SK-N-SH (cell line): ENCODE results near the gene METTL17. TPM values are rescaled to one million over a fixed set of nuclear protein-coding genes. Genes with fewer than 3 reads are reported as not detected.

ENCODE experiments used
- CTCF ChIA-PET: fragments of 300-600, 350-600 bp; formaldehyde crosslinking; extraction: SDS; loops from one replicate; lab custom pipeline; 2021; lab: Yijun Ruan, JAX
- POLR2A ChIA-PET: fragments of 350-600 bp; sonication (Branson Sonifier 250); formaldehyde crosslinking; extraction: SDS; loops from one replicate; lab custom pipeline; 2020; ENCODE audit warnings: antibody characterized with exemption, inconsistent platforms; lab: Yijun Ruan, JAX
- DNase-seq: peaks from one replicate; pipeline ENCODE4 v3.0.0; 2012
- H2AFZ ChIP-seq: fragments of 200-600 bp; sonication (generic); 2 replicates; pipeline ENCODE4 v1.8.1; 2016; ENCODE audit warnings: antibody characterized with exemption, mild to moderate bottlenecking, low read depth
- H3F3A ChIP-seq: fragments of 200-600 bp; sonication (generic); replicated peaks from 2 replicates; pipeline ENCODE3; 2016; ENCODE audit warnings: antibody characterized with exemption, mild to moderate bottlenecking; ENCODE audit not compliant: insufficient read depth
- H3K27ac ChIP-seq, 2 experiments: fragments of 200-500 bp in 1 of 2; fragments of 200-600 bp in 1 of 2; sonication (Bioruptor generic) in 1 of 2; sonication (generic), shearing (Covaris generic) in 1 of 2; 2 replicates each; pipeline versions ENCODE4 v1.5.1 to v1.6.1; 2014 to 2016; ENCODE audit warnings: low read depth in 2 of 2, inconsistent platforms in 1 of 2, low read length in 1 of 2, mild to moderate bottlenecking in 1 of 2, mixed read lengths in 1 of 2
- H3K27me3 ChIP-seq: fragments of 200-600 bp; sonication (generic), shearing (Covaris generic); 2 replicates; pipeline ENCODE4 v1.6.1; 2016; ENCODE audit warnings: mixed run types; ENCODE audit not compliant: insufficient read depth
- H3K36me3 ChIP-seq, 2 experiments: fragments of 200-500 bp in 1 of 2; fragments of 200-600 bp in 1 of 2; sonication (Bioruptor generic) in 1 of 2; sonication (generic) in 1 of 2; replicated peaks in 1 of 2; 2 replicates each; pipeline versions ENCODE3 to v1.5.1; 2014 to 2016; ENCODE audit warnings: low read length in 1 of 2, mild to moderate bottlenecking in 1 of 2; ENCODE audit not compliant: insufficient read depth in 2 of 2, control insufficient read depth in 1 of 2
- H3K4me1 ChIP-seq, 2 experiments: fragments of 200-500 bp in 1 of 2; fragments of 200-600 bp in 1 of 2; sonication (Bioruptor generic) in 1 of 2; sonication (generic), shearing (Covaris generic) in 1 of 2; 2 replicates each; pipeline versions ENCODE4 v1.5.1 to v1.6.1; 2014 to 2016; ENCODE audit warnings: low read depth in 1 of 2, low read length in 1 of 2, mixed run types in 1 of 2; ENCODE audit not compliant: insufficient read depth in 2 of 2, control insufficient read depth in 1 of 2
- H3K4me2 ChIP-seq: fragments of 200-600 bp; sonication (generic), shearing (Covaris generic); 2 replicates; pipeline ENCODE4 v1.6.1; 2017; ENCODE audit warnings: mixed run types
- H3K4me3 ChIP-seq, 2 experiments: fragments of 200-500 bp in 1 of 2; fragments of 200-600 bp in 1 of 2; sonication (Bioruptor generic) in 1 of 2; sonication (generic), shearing (Covaris generic) in 1 of 2; 2 replicates each; pipeline versions ENCODE4 v1.5.1 to v1.8.1; 2014 to 2016; ENCODE audit warnings: low read depth in 2 of 2, inconsistent platforms in 1 of 2, low read length in 1 of 2, mild to moderate bottlenecking in 1 of 2, mixed read lengths in 1 of 2, moderate library complexity in 1 of 2
- H3K79me2 ChIP-seq: fragments of 200-600 bp; sonication (generic); 2 replicates; pipeline ENCODE4 v1.8.1; 2017; ENCODE audit warnings: mild to moderate bottlenecking; ENCODE audit not compliant: insufficient read depth
- H3K9ac ChIP-seq: fragments of 200-600 bp; sonication (generic); 2 replicates; pipeline ENCODE4 v1.6.1; 2017; ENCODE audit warnings: mixed run types
- H3K9me2 ChIP-seq: fragments of 200-600 bp; sonication (generic); 2 replicates; pipeline ENCODE4 v1.6.1; 2017; ENCODE audit warnings: mixed run types
- H3K9me3 ChIP-seq: fragments of 200-600 bp; sonication (generic); 2 replicates; pipeline ENCODE4 v1.6.1; 2017; ENCODE audit warnings: mixed run types, mild to moderate bottlenecking, moderate library complexity
- H4K20me1 ChIP-seq: fragments of 200-600 bp; sonication (generic); 2 replicates; pipeline ENCODE4 v1.6.1; 2017; ENCODE audit warnings: mild to moderate bottlenecking, mixed run types; ENCODE audit not compliant: insufficient read depth
- CTCF ChIP-seq: fragments of 200-600 bp; sonication (generic); IDR thresholded peaks from 2 replicates; pipeline ENCODE4 v1.6.1; 2017; ENCODE audit warnings: antibody characterized with exemption, mild to moderate bottlenecking, moderate library complexity
- EP300 ChIP-seq, 2 experiments: IDR thresholded peaks; 2 replicates each; pipeline versions ENCODE4 v1.4.0 to v1.6.1; 2012; ENCODE audit warnings: borderline replicate concordance in 1 of 2, low read depth in 1 of 2, low read length in 1 of 2
- FOSL2 ChIP-seq: IDR thresholded peaks from 2 replicates; pipeline ENCODE4 v1.4.0; 2012; ENCODE audit warnings: low read depth, mild to moderate bottlenecking, moderate library complexity, borderline replicate concordance
- FOXJ3 ChIP-seq: sonication (generic); formaldehyde crosslinking; IDR thresholded peaks from 2 replicates; pipeline ENCODE4 v1.5.1; 2020; ENCODE audit warnings: mild to moderate bottlenecking, missing genetic modification reagents
- GABPA ChIP-seq: IDR thresholded peaks from 2 replicates; pipeline ENCODE4 v1.4.0; 2012; ENCODE audit warnings: low read depth, mild to moderate bottlenecking
- GATA2 ChIP-seq: sonication (generic); formaldehyde crosslinking; IDR thresholded peaks from 2 replicates; pipeline ENCODE4 v1.5.0; 2020; ENCODE audit warnings: mild to moderate bottlenecking, missing genetic modification reagents
- MAX ChIP-seq: IDR thresholded peaks from 2 replicates; pipeline ENCODE4 v1.4.0; 2012; ENCODE audit warnings: low read depth
- MEF2A ChIP-seq: IDR thresholded peaks from 2 replicates; pipeline ENCODE4 v1.4.0; 2012; ENCODE audit warnings: low read depth, borderline replicate concordance
- NRF1 ChIP-seq: IDR thresholded peaks from 2 replicates; pipeline ENCODE4 v1.6.1; 2012; ENCODE audit warnings: low read depth, mild to moderate bottlenecking, low read length
- RAD21 ChIP-seq: IDR thresholded peaks from 2 replicates; pipeline ENCODE4 v1.6.1; 2012; ENCODE audit warnings: mild to moderate bottlenecking, low read length
- REST ChIP-seq: IDR thresholded peaks from 2 replicates; pipeline ENCODE4 v1.6.1; 2012; ENCODE audit warnings: mild to moderate bottlenecking, low read depth, low read length, moderate library complexity
- RXRA ChIP-seq: IDR thresholded peaks from 2 replicates; pipeline ENCODE4 v1.4.0; 2012; ENCODE audit warnings: low read depth, mild to moderate bottlenecking, borderline replicate concordance
- TCF12 ChIP-seq: IDR thresholded peaks from 2 replicates; pipeline ENCODE4 v1.4.0; 2012
- USF2 ChIP-seq: fragments of 150-350 bp; IDR thresholded peaks from 2 replicates; pipeline ENCODE4 v1.6.1; 2017; ENCODE audit warnings: antibody characterized with exemption, low read length, low read depth, borderline replicate concordance
- WGBS: methylation state at CpG from one replicate; pipeline ENCODE4 v1.1.6; 2017; ENCODE audit warnings: low lambda C conversion rate; 5-methylcytosine and 5-hydroxymethylcytosine counted together
- polyA plus RNA-seq, 3 experiments: library from polyadenylated mRNA; depleted of rRNA; stranded (reverse); fragments of >200 nt; gene quantifications; 2 replicates each; pipeline ENCODE4 v1.2.3, GENCODE V29; 2012
- TF ChIP-seq, protein P1 (sequence below): IDR thresholded peaks from 2 replicates; pipeline ENCODE4; 2012

METTL17 gene
- polyA plus RNA-seq, 1 of the 3 experiments (the other 2 are of a cell fraction) = 104 TPM

DNA sequence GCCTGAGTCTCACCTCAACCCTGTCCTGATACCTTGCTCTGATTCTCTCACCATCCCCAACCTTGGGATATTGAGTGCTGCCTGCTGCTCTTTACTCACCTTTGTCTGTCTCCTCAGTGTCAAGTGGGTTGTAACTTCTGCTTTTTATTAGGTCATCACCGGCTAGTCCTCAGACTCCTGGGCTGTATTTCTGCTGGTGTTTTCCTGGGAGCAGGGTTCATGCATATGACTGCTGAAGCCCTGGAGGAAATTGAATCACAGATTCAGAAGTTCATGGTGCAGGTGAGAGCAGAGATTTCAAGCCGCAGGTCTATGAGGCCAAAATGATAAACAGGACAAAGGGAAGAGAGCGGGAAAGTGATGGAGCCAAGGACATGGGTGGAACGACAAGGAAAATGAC is 9.8 kb downstream of the METTL17 start:
- no peak for DNase-seq
- H3K27me3 ChIP-seq = no peaks in the 10 kb centered on the region
- no peak overlapping the region for H3K9ac ChIP-seq
- H3K9me3 ChIP-seq = no peaks in the 10 kb centered on the region
- H3F3A ChIP-seq = peaks cover 9% of the 10 kb centered on the region
- 71% methylated on average over 4 of the region's 4 CpGs for WGBS
- POLR2A ChIA-PET = no interaction called here
- no peak overlapping the region for H3K27ac ChIP-seq
- H4K20me1 ChIP-seq = no peaks in the 10 kb centered on the region
- no peak for TF ChIP-seq GABPA
- TF ChIP-seq CTCF = no peak
- TF ChIP-seq NRF1 = no peak
- no peak for TF ChIP-seq RAD21
- no peak for TF ChIP-seq USF2
- no peak for TF ChIP-seq REST
- no peak for TF ChIP-seq RXRA
- no peak for TF ChIP-seq EP300 (IDR thresholded peaks at IDR 0.05; ENCODE audit: borderline replicate concordance in 1 of 2, low read depth in 1 of 2, low read length in 1 of 2)
- TF ChIP-seq, protein P1, sequence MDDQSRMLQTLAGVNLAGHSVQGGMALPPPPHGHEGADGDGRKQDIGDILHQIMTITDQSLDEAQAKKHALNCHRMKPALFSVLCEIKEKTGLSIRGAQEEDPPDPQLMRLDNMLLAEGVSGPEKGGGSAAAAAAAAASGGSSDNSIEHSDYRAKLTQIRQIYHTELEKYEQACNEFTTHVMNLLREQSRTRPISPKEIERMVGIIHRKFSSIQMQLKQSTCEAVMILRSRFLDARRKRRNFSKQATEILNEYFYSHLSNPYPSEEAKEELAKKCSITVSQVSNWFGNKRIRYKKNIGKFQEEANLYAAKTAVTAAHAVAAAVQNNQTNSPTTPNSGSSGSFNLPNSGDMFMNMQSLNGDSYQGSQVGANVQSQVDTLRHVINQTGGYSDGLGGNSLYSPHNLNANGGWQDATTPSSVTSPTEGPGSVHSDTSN = no peak
- no peak for TF ChIP-seq TCF12
- TF ChIP-seq MEF2A = no peak
- TF ChIP-seq FOSL2 = no peak
- no peak for TF ChIP-seq MAX
- no peak for TF ChIP-seq FOXJ3 (CRISPR knock-in tag)
- TF ChIP-seq GATA2 (CRISPR knock-in tag) = no peak
- CTCF ChIA-PET = interaction anchor here (1.0 to 8.8 kb wide), 7 partner anchors 15 to 105 kb away, joined by 3 to 83 read pairs (median 23); no protein-coding TSS in a partner anchor
- no peaks in the 10 kb centered on the region for H3K79me2 ChIP-seq
- no peak overlapping the region for H2AFZ ChIP-seq
- no peaks in the 10 kb centered on the region for H3K9me2 ChIP-seq
- H3K4me3 ChIP-seq = no peak overlapping the region
- H3K4me1 ChIP-seq = no peaks in the 10 kb centered on the region; a peak in 1 of 4 replicates
- H3K36me3 ChIP-seq = peaks cover 5 to 30% of the 10 kb centered on the region in 2 experiments
- no peak overlapping the region for H3K4me2 ChIP-seq
